AG04449 (cell line): ENCODE measurements around the gene IGF2BP3.
"Not testable (repeated sequence)": the region's sequence is repeated elsewhere in the genome, so short reads cannot be mapped to it uniquely, and the experiment has no call there.

Experiments used
- CTCF ChIA-PET: fragments of 350-600 bp; formaldehyde crosslinking; extraction: SDS; loops from one replicate; lab custom pipeline; 2021; ENCODE audit warnings: antibody characterized with exemption; lab: Yijun Ruan, JAX
- POLR2A ChIA-PET: fragments of 400-600, 350-600 bp; formaldehyde crosslinking; extraction: SDS; loops from one replicate; lab custom pipeline; 2020; ENCODE audit warnings: antibody characterized with exemption, inconsistent platforms; lab: Yijun Ruan, JAX
- DNase-seq: peaks from one replicate; pipeline ENCODE4 v3.0.0-alpha.2; 2010; ENCODE audit warnings: low read depth, low spot score
- H3K4me3 ChIP-seq: 2 replicates; pipeline ENCODE4 v1.5.1; 2011; ENCODE audit warnings: low read depth, mild to moderate bottlenecking, control low read depth, low read length
- CTCF ChIP-seq: IDR thresholded peaks from one replicate; pipeline ENCODE4 v1.5.1; 2011; ENCODE audit warnings: mild to moderate bottlenecking, moderate library complexity, low read length, control low read depth, inconsistent platforms; ENCODE audit not compliant: insufficient read depth; ENCODE audit errors: missing control alignments

Gene IGF2BP3

GRCh38 chr7:23470330-23471105 is at the start of gene IGF2BP3:
IGF2BP3 (minus strand) TSS chr7:23470491; CDS start chr7:23470110, 381 bp downstream.
- H3K4me3 ChIP-seq: peak within 1 kb of the TSS; percentile 71
- peak; percentile 77 for DNase-seq
- CTCF ChIA-PET: interaction anchor here (0.7 to 1.5 kb wide), 3 partner anchors 17 to 194 kb away, joined by 3 to 6 read pairs (median 3); no protein-coding TSS in a partner anchor
- TF ChIP-seq CTCF: no peak
- POLR2A ChIA-PET: interaction anchor here (1.2 kb wide), 1 partner anchor 16 kb away, joined by 3 read pairs; no protein-coding TSS in a partner anchor

GRCh38 chr7:23514755-23515154 is 44.5 kb upstream of the IGF2BP3 start:
- ChIA-PET CTCF (no interaction called here), POLR2A (no interaction called here)
- no peak for TF ChIP-seq CTCF
- H3K4me3 ChIP-seq: no peak overlapping the region
- no peak for DNase-seq

GRCh38 chr7:23513746-23514145 is 43.5 kb upstream of the IGF2BP3 start:
- H3K4me3 ChIP-seq, POLR2A ChIA-PET, CTCF ChIA-PET, DNase-seq: not testable (repeated sequence)

- CTCF ChIA-PET: interaction anchor here (1.0 to 1.1 kb wide), 2 partner anchors 222 to 232 kb away, joined by 3 read pairs; no protein-coding TSS in a partner anchor
- TF ChIP-seq CTCF: no peak
- no peak for DNase-seq
- POLR2A ChIA-PET: no interaction called here
- H3K4me3 ChIP-seq: no peak overlapping the region
These were observed 23.7 kb upstream of the IGF2BP3 start for GRCh38 chr7:23494009-23494408.

GRCh38 chr7:23491502-23491901 is 21.2 kb upstream of the IGF2BP3 start:
- TF ChIP-seq CTCF: no peak
- POLR2A ChIA-PET: no interaction called here
- no peak for DNase-seq
- CTCF ChIA-PET: interaction anchor here (1.2 to 2.6 kb wide), 2 partner anchors 29 to 218 kb away, joined by 3 to 10 read pairs; no protein-coding TSS in a partner anchor
- H3K4me3 ChIP-seq: no peak overlapping the region

- TF ChIP-seq CTCF: no peak
- peak overlapping the region; percentile 51 for H3K4me3 ChIP-seq
- ChIA-PET POLR2A (interaction anchor here (0.7 kb wide), 1 partner anchor 930 kb away, joined by 5 read pairs; no protein-coding TSS in a partner anchor), CTCF (interaction anchor here (1.2 to 2.6 kb wide), 3 partner anchors 28 to 228 kb away, joined by 3 to 10 read pairs (median 5); no protein-coding TSS in a partner anchor)
- DNase-seq: no peak
These were observed 20.3 kb upstream of the IGF2BP3 start for GRCh38 chr7:23490357-23491135.

GRCh38 chr7:23488714-23489113 is 18.4 kb upstream of the IGF2BP3 start:
- CTCF ChIA-PET: interaction anchor here (1.4 kb wide), 1 partner anchor 16 kb away, joined by 3 read pairs; no protein-coding TSS in a partner anchor
- H3K4me3 ChIP-seq, POLR2A ChIA-PET, DNase-seq: not testable (repeated sequence)
